IMR-90 (cell line): ENCODE measurements around the gene ASCL5.

ENCODE experiments used
- BHLHE40 ChIP-seq: fragments of 150-350 bp; IDR thresholded peaks from 2 replicates; pipeline ENCODE4 v1.6.1; 2016; ENCODE audit warnings: mild to moderate bottlenecking, low read depth, low read length
- CEBPB ChIP-seq: IDR thresholded peaks from 2 replicates; pipeline ENCODE4 v1.6.1; 2012; ENCODE audit warnings: low read depth, low read length, improper control_type of control experiment
- CHD1 ChIP-seq: IDR thresholded peaks from 2 replicates; pipeline ENCODE4 v1.6.1; 2012; ENCODE audit warnings: low read depth, low read length, improper control_type of control experiment
- FOS ChIP-seq: fragments of 150-350 bp; IDR thresholded peaks from 2 replicates; pipeline ENCODE4 v1.6.1; 2016; ENCODE audit warnings: low read depth, low read length
- MAFK ChIP-seq: IDR thresholded peaks from 2 replicates; pipeline ENCODE4 v1.6.1; 2012; ENCODE audit warnings: low read depth, low read length, improper control_type of control experiment
- MAZ ChIP-seq: IDR thresholded peaks from 2 replicates; pipeline ENCODE4 v1.6.1; 2012; ENCODE audit warnings: low read depth, mild to moderate bottlenecking, low read length, improper control_type of control experiment, moderate library complexity, borderline replicate concordance
- MXI1 ChIP-seq: IDR thresholded peaks from 2 replicates; pipeline ENCODE4 v1.6.1; 2012; ENCODE audit warnings: low read depth, mild to moderate bottlenecking, low read length, moderate library complexity, borderline replicate concordance
- POLR2A ChIP-seq: IDR thresholded peaks from 2 replicates; pipeline ENCODE4 v1.6.1; 2012; ENCODE audit warnings: mild to moderate bottlenecking, low read depth, low read length
- RAD21 ChIP-seq: IDR thresholded peaks from 2 replicates; pipeline ENCODE4 v1.6.1; 2012; ENCODE audit warnings: low read length, improper control_type of control experiment
- RCOR1 ChIP-seq: IDR thresholded peaks from 2 replicates; pipeline ENCODE4 v1.6.1; 2012; ENCODE audit warnings: mild to moderate bottlenecking, low read length, improper control_type of control experiment; ENCODE audit not compliant: insufficient replicate concordance
- SMC3 ChIP-seq: fragments of 150-350 bp; IDR thresholded peaks from 2 replicates; pipeline ENCODE4 v1.6.1; 2016; ENCODE audit warnings: low read depth, mild to moderate bottlenecking, antibody characterized with exemption, low read length, moderate library complexity
- TF ChIP-seq, protein P1 (sequence below): conservative IDR thresholded peaks from 2 replicates; pipeline ENCODE4 v1.5.1; 2012; ENCODE audit warnings: mild to moderate bottlenecking, low read depth, low read length, improper control_type of control experiment
- TF ChIP-seq, protein P2 (sequence below): fragments of 150-350 bp; IDR thresholded peaks from 2 replicates; pipeline ENCODE4 v1.6.1; 2016; ENCODE audit warnings: low read depth, mild to moderate bottlenecking, low read length, moderate library complexity, borderline replicate concordance

DNA sequence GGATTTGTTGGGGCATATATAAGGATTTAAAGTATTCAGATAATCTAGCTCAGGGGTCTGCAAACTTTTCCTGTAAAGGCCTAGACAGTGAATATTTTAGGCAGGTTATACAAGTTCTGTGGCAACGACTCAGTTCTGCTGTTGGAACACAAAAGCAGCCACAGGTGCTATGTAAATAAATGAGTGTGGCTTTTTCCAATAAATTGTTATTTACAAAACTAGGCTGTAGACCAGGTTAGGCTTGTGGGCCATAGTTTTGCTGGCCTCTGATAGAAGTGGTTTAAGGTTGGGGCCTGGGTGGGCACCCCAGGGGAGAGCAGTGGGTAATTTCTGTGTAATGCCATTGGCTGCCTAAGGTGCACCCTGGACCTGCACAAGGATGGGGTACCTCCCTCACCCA, 46.8 kb upstream of the ASCL5 start:
- TF ChIP-seq, protein P1, sequence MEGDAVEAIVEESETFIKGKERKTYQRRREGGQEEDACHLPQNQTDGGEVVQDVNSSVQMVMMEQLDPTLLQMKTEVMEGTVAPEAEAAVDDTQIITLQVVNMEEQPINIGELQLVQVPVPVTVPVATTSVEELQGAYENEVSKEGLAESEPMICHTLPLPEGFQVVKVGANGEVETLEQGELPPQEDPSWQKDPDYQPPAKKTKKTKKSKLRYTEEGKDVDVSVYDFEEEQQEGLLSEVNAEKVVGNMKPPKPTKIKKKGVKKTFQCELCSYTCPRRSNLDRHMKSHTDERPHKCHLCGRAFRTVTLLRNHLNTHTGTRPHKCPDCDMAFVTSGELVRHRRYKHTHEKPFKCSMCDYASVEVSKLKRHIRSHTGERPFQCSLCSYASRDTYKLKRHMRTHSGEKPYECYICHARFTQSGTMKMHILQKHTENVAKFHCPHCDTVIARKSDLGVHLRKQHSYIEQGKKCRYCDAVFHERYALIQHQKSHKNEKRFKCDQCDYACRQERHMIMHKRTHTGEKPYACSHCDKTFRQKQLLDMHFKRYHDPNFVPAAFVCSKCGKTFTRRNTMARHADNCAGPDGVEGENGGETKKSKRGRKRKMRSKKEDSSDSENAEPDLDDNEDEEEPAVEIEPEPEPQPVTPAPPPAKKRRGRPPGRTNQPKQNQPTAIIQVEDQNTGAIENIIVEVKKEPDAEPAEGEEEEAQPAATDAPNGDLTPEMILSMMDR, result no peak
- TF ChIP-seq RAD21 (no peak), POLR2A (no peak), MAZ (no peak), CEBPB (no peak), BHLHE40 (no peak), MXI1 (no peak), SMC3 (no peak), RCOR1 (no peak), FOS (no peak), MAFK (no peak), CHD1 (no peak)
- TF ChIP-seq, protein P2, sequence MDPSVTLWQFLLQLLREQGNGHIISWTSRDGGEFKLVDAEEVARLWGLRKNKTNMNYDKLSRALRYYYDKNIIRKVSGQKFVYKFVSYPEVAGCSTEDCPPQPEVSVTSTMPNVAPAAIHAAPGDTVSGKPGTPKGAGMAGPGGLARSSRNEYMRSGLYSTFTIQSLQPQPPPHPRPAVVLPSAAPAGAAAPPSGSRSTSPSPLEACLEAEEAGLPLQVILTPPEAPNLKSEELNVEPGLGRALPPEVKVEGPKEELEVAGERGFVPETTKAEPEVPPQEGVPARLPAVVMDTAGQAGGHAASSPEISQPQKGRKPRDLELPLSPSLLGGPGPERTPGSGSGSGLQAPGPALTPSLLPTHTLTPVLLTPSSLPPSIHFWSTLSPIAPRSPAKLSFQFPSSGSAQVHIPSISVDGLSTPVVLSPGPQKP, result no peak
